ENCODE data around the gene WDR47. TPM values are rescaled to one million over a fixed set of nuclear protein-coding genes. Genes with fewer than 3 reads are reported as not detected.

WDR47 gene
- total RNA-seq (2014; rRNA removed; shearing (Covaris generic)), result 6.5 and 6.8 TPM in 2 replicates

GRCh38 chr1:109041621-109042468 lies at the start of gene WDR47:
TSS of gene WDR47 (minus strand) at chr1:109042102. CDS start at chr1:109023512, 18,590 bp downstream.

GRCh38 chr1:109090196-109091077 lies 48.5 kb upstream of the WDR47 start, which contains the start of gene TMEM167B:
TSS of gene TMEM167B (plus strand) at chr1:109090764. CDS start at chr1:109090873, 109 bp downstream.

GRCh38 chr1:109075531-109076490 lies 33.9 kb upstream of the WDR47 start, which contains the start of gene TAF13:
TSS of gene TAF13 (minus strand) at chr1:109076003. CDS start at chr1:109075947, 56 bp downstream.

GRCh38 chr1:108963052-108963686 lies 78.7 kb downstream of the WDR47 start, which contains the start of gene CLCC1:
TSS of gene CLCC1 (minus strand) at chr1:108963484. CDS start at chr1:108950437, 13,047 bp downstream.

Small RNA genes within 50 kb of the gene (small RNA-seq; reads per million reads assigned to genes)
- gene BX679664.1, result not detected
- not detected for gene BX679664.2

Other genes with a start within 250 kb of the WDR47 start
- 1.2 and 1.7 TPM in 2 replicates for gene AKNAD1, start 185.0 kb downstream of the WDR47 start, total RNA-seq (2014; rRNA removed; shearing (Covaris generic))
- gene GPSM2, start 165.1 kb downstream of the WDR47 start, total RNA-seq (2014; rRNA removed; shearing (Covaris generic)), result 22.4 and 25.4 TPM in 2 replicates
- gene CLCC1, start 78.6 kb downstream of the WDR47 start, total RNA-seq (2014; rRNA removed; shearing (Covaris generic)), result 22.0 and 23.9 TPM in 2 replicates
- 25.2 and 28.6 TPM in 2 replicates for gene TAF13, start 33.9 kb upstream of the WDR47 start, total RNA-seq (2014; rRNA removed; shearing (Covaris generic))
- gene TMEM167B, start 48.7 kb upstream of the WDR47 start, total RNA-seq (2014; rRNA removed; shearing (Covaris generic)), result 13.5 and 17.4 TPM in 2 replicates
- gene ELAPOR1, start 72.0 kb upstream of the WDR47 start, total RNA-seq (2014; rRNA removed; shearing (Covaris generic)), result 0.08 and 0.11 TPM in 2 replicates
- gene SARS1, start 171.8 kb upstream of the WDR47 start, total RNA-seq (2014; rRNA removed; shearing (Covaris generic)), result 398 and 419 TPM in 2 replicates
- 5.7 and 6.4 TPM in 2 replicates for gene CELSR2, start 207.4 kb upstream of the WDR47 start, total RNA-seq (2014; rRNA removed; shearing (Covaris generic))
- 33.0 and 33.9 TPM in 2 replicates for gene PSRC1, start 241.0 kb upstream of the WDR47 start, total RNA-seq (2014; rRNA removed; shearing (Covaris generic))

Data from A375 (cell line).